GM08714 (cell line): ENCODE results near the gene KCNJ14.

Experiments
- H3K4me3 ChIP-seq: fragments of 200-500 bp; sonication (Bioruptor generic); 2 replicates; pipeline ENCODE4 v1.5.1; 2014; ENCODE audit warnings: mild to moderate bottlenecking, low read length, inconsistent platforms
- ZNF274 ChIP-seq: IDR thresholded peaks from 2 replicates; pipeline ENCODE4 v1.6.1; 2012; ENCODE audit warnings: mild to moderate bottlenecking, low read depth, low read length

KCNJ14 gene

GRCh38 chr19:48475369-48476068 is 20.1 kb downstream of the KCNJ14 start:
- no peak overlapping the region for H3K4me3 ChIP-seq
- no peak for TF ChIP-seq ZNF274

GRCh38 chr19:48476176-48476575 is 20.8 kb downstream of the KCNJ14 start:
- TF ChIP-seq ZNF274, result no peak
- H3K4me3 ChIP-seq, result no peak overlapping the region

- no peak for TF ChIP-seq ZNF274
- no peak overlapping the region for H3K4me3 ChIP-seq
These were observed 21.8 kb downstream of the KCNJ14 start for GRCh38 chr19:48477067-48477685.

- no peak for TF ChIP-seq ZNF274
- H3K4me3 ChIP-seq, result no peak overlapping the region
These were observed 22.4 kb downstream of the KCNJ14 start for GRCh38 chr19:48477698-48478338.

- no peak overlapping the region for H3K4me3 ChIP-seq
- TF ChIP-seq ZNF274, result no peak
These were observed 23.2 kb downstream of the KCNJ14 start for GRCh38 chr19:48478339-48479256.

- H3K4me3 ChIP-seq, result no peak overlapping the region
- TF ChIP-seq ZNF274, result no peak
These were observed 24.3 kb downstream of the KCNJ14 start for GRCh38 chr19:48479686-48480085.

GRCh38 chr19:48480183-48480557 is 24.8 kb downstream of the KCNJ14 start:
- no peak for TF ChIP-seq ZNF274
- H3K4me3 ChIP-seq, result peak overlapping the region; percentile 7; the same call in 1 of the 2 replicates

- no peak for TF ChIP-seq ZNF274
These were observed 25.5 kb downstream of the KCNJ14 start for GRCh38 chr19:48480558-48481500.

GRCh38 chr19:48481846-48482639 is 26.7 kb downstream of the KCNJ14 start:
- no peak for TF ChIP-seq ZNF274
- H3K4me3 ChIP-seq, result no peak overlapping the region

More at GRCh38 chr19:48480558-48481500, 25.5 kb downstream of the KCNJ14 start:
- peak overlapping the region; percentile 7; the same call in 1 of the 2 replicates for H3K4me3 ChIP-seq

GRCh38 chr19:48483301-48483700 is 27.9 kb downstream of the KCNJ14 start:
- no peak for TF ChIP-seq ZNF274
- no peak overlapping the region for H3K4me3 ChIP-seq

GRCh38 chr19:48484247-48484893 is 29.0 kb downstream of the KCNJ14 start:
- H3K4me3 ChIP-seq, result no peak overlapping the region
- no peak for TF ChIP-seq ZNF274
